Omental fat pad (tissue), 4 donors: ENCODE data around the gene KAT6B. TPM values are rescaled to one million over a fixed set of nuclear protein-coding genes. Genes with fewer than 3 reads are reported as not detected.

Experiments used
- ATAC-seq: fragments of 150-250 bp; one replicate; pipeline ENCODE4 v1.9.1; 2016; ENCODE audit warnings: mild to moderate bottlenecking, moderate library complexity; ENCODE audit not compliant: low FRiP score
- DNase-seq: peaks from one replicate; pipeline ENCODE4 v3.0.0-alpha.2; 2019; ENCODE audit warnings: low spot score
- total RNA-seq, 4 donors: library from RNA; depleted of rRNA; stranded (reverse); fragments of >200 nt; gene quantifications; one replicate each; pipeline ENCODE4 v1.1.0, GENCODE V29; 2016
- TF ChIP-seq, protein P1 (sequence below), 3 donors: fragments of 450-650 bp; IDR thresholded peaks; one replicate each; pipeline ENCODE4 v1.5.1; 2016 to 2017; ENCODE audit warnings: antibody characterized with exemption in 3 of 3, mild to moderate bottlenecking in 3 of 3, moderate library complexity in 2 of 3

KAT6B gene
- total RNA-seq, 4 donors from 2014 or later: 32.2 to 50.3 (median 37.6) TPM

GRCh38 chr10:75032813-75033212 lies 206.4 kb downstream of the KAT6B start:
- ATAC-seq (no peak), DNase-seq (no peak)
- TF ChIP-seq, protein P1, sequence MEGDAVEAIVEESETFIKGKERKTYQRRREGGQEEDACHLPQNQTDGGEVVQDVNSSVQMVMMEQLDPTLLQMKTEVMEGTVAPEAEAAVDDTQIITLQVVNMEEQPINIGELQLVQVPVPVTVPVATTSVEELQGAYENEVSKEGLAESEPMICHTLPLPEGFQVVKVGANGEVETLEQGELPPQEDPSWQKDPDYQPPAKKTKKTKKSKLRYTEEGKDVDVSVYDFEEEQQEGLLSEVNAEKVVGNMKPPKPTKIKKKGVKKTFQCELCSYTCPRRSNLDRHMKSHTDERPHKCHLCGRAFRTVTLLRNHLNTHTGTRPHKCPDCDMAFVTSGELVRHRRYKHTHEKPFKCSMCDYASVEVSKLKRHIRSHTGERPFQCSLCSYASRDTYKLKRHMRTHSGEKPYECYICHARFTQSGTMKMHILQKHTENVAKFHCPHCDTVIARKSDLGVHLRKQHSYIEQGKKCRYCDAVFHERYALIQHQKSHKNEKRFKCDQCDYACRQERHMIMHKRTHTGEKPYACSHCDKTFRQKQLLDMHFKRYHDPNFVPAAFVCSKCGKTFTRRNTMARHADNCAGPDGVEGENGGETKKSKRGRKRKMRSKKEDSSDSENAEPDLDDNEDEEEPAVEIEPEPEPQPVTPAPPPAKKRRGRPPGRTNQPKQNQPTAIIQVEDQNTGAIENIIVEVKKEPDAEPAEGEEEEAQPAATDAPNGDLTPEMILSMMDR (IDR thresholded peaks at IDR 0.05): no peak

GRCh38 chr10:75033399-75034130 lies 207.2 kb downstream of the KAT6B start:
- DNase-seq (no peak), ATAC-seq (no peak)
- TF ChIP-seq, protein P1 (IDR thresholded peaks at IDR 0.05): no peak

GRCh38 chr10:75034131-75034512 lies 207.7 kb downstream of the KAT6B start:
- ATAC-seq (no peak), DNase-seq (no peak)
- TF ChIP-seq, protein P1 (IDR thresholded peaks at IDR 0.05): no peak

- TF ChIP-seq, protein P1 (IDR thresholded peaks at IDR 0.05): no peak
- ATAC-seq: no peak
These were observed 208.4 kb downstream of the KAT6B start for GRCh38 chr10:75034714-75035258.

GRCh38 chr10:75035975-75036708 lies 209.7 kb downstream of the KAT6B start:
- ATAC-seq: no peak
- TF ChIP-seq, protein P1 (IDR thresholded peaks at IDR 0.05): no peak
- DNase-seq: no peak

More at GRCh38 chr10:75034714-75035258, 208.4 kb downstream of the KAT6B start:
- no peak for DNase-seq

DNA sequence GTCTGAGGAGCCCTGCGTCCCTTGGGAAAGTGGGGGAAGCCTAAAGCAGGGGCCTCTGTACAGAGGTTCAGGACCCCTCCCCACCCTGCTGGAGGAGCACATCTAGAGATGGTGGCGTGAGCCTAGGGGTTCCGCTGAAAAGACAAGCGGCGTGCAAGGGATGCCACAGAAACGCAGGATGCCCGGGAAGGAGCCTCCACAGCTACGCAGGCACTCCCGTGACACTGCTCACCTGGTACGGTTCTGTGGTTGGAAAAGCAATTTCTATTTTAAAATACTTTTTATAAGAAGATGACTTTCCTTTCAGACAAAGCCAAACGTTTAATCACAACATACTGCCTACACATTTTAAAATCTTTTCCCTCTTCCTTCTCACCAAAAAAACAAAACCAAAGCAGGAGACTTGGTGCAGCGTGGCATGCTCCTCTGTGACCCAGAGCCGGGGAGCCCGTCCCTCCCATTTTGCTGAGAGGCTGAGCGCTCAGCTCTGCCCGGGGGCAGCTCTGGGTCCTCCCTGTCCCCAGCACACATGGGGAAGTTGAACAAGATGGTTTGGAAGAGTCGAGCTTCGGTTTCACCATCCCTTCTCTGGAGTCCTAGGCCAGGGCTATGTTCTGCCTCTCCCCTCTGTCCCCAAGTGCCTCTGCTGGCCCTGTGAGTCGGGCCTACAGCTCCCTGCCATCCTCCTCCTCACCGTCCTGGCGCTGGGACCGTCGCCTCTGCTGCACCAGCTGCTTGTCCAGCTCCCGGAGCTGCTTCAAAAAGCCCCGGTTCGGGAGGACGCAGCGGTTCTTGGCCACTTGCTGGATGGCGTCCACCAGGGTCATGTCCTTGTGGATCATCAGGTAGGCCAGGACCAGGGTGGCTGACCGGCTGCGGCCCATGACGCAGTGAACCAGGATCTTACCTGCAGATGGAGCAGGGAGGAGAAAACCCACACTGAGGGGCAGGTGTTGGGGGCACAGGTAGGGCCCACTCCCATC lies 211.1 kb downstream of the KAT6B start:
- ATAC-seq: peak; percentile 13
- TF ChIP-seq, protein P1 (IDR thresholded peaks at IDR 0.05): no peak

More for the DNA sequence above, 211.1 kb downstream of the KAT6B start:
- no peak for DNase-seq
